K562 (cell line): ENCODE results near the gene POLRMT. TPM values are rescaled to one million over a fixed set of nuclear protein-coding genes. Genes with fewer than 3 reads are reported as not detected.

Experiments used
- ATAC-seq: fragments of 200-7000 bp; cut with Tn5 transposase; 3 replicates; pipeline ENCODE4 v1.9.1; 2020; ENCODE audit warnings: moderate library complexity
- BruUV-seq: library from RNA; stranded (reverse); fragments of 400-500 nt; replicated peaks from 2 replicates; lab custom pipeline; 2021; lab: Mats Ljungman, UMichigan
- CTCF ChIA-PET: fragments of 300-600 bp; formaldehyde crosslinking; extraction: SDS; loops from one replicate; lab custom pipeline; 2021; ENCODE audit warnings: low intra/inter-chr PET ratio; lab: Yijun Ruan, JAX
- POLR2A ChIA-PET: fragments of 300-600, 350-650 bp; sonication (Branson Sonifier 250); formaldehyde crosslinking; extraction: SDS; loops from one replicate; lab custom pipeline; 2021; ENCODE audit warnings: antibody characterized with exemption, inconsistent platforms; lab: Yijun Ruan, JAX
- DNase-seq, 4 experiments: peaks; one replicate each; pipeline versions ENCODE4 v3.0.0 to v3.0.0-alpha.2; 2011 to 2018; ENCODE audit warnings: low spot score in 3 of 4, mixed read lengths in 3 of 4; ENCODE audit errors: extremely low read depth in 1 of 4
- FAIRE-seq: peaks from 2 replicates; lab custom pipeline; 2011; peaks lifted over from hg19 to GRCh38; lab: Jason Lieb, UNC
- H2AFZ ChIP-seq: 2 replicates; pipeline ENCODE4 v1.6.0; 2011; ENCODE audit warnings: low read depth, low read length, control low read depth, inconsistent platforms
- H3K27ac ChIP-seq: fragments of 200-600 bp; 3 replicates; pipeline ENCODE4 v1.8.0; 2011; ENCODE audit warnings: low read depth, mild to moderate bottlenecking, control low read depth, inconsistent platforms, low read length, moderate library complexity, mixed read lengths; ENCODE audit errors: extremely low read depth
- H3K27me3 ChIP-seq, 2 experiments: fragments of 300-600 bp in 1 of 2; 2 replicates in 1 of 2; 3 replicates in 1 of 2; pipeline versions ENCODE4 v1.6.0 to v1.8.0; 2011; ENCODE audit warnings: inconsistent platforms in 2 of 2, low read length in 2 of 2, mild to moderate bottlenecking in 1 of 2, mixed read lengths in 1 of 2, moderate library complexity in 1 of 2; ENCODE audit not compliant: control insufficient read depth in 2 of 2, insufficient read depth in 2 of 2
- H3K36me3 ChIP-seq: fragments of 300-600 bp; 3 replicates; pipeline ENCODE4 v1.8.0; 2011; ENCODE audit warnings: mild to moderate bottlenecking, low read length, inconsistent platforms; ENCODE audit not compliant: control insufficient read depth, insufficient read depth
- H3K4me1 ChIP-seq, 2 experiments: fragments of 200-600 bp in 1 of 2; replicated peaks in 1 of 2; 2 replicates in 1 of 2; 3 replicates in 1 of 2; pipeline versions ENCODE4 v1.5.1 to v1.8.0; 2011; ENCODE audit warnings: inconsistent platforms in 2 of 2, low read length in 2 of 2, mild to moderate bottlenecking in 1 of 2, mixed read lengths in 1 of 2, moderate library complexity in 1 of 2; ENCODE audit not compliant: control insufficient read depth in 2 of 2, insufficient read depth in 2 of 2
- H3K4me2 ChIP-seq: 2 replicates; pipeline ENCODE4 v1.6.1; 2011; ENCODE audit warnings: low read length, control low read depth, inconsistent platforms, mixed read lengths; ENCODE audit not compliant: insufficient read depth
- H3K4me3 ChIP-seq: fragments of 200-600 bp; sonication (generic), shearing (Covaris generic); 2 replicates; pipeline ENCODE4 v1.5.1; 2016; ENCODE audit warnings: control low read depth, inconsistent platforms
- H3K79me2 ChIP-seq: fragments of 200-600 bp; 3 replicates; pipeline ENCODE4 v1.8.0; 2011; ENCODE audit warnings: low read length, inconsistent platforms; ENCODE audit not compliant: control insufficient read depth, insufficient read depth
- H3K9ac ChIP-seq, 2 experiments: 2 replicates each; pipeline versions ENCODE4 v1.6.0 to v1.6.1; 2011; ENCODE audit warnings: low read depth in 2 of 2, low read length in 2 of 2, control low read depth in 1 of 2, inconsistent platforms in 1 of 2, mild to moderate bottlenecking in 1 of 2, mixed read lengths in 1 of 2; ENCODE audit not compliant: insufficient read depth in 1 of 2
- H3K9me1 ChIP-seq: one replicate; pipeline ENCODE4 v1.6.0; 2011; ENCODE audit warnings: inconsistent platforms, mild to moderate bottlenecking, low read length, moderate library complexity; ENCODE audit not compliant: control insufficient read depth, insufficient read depth
- H3K9me3 ChIP-seq: replicated peaks from 2 replicates; pipeline ENCODE4 v1.5.1; 2011; ENCODE audit warnings: low read depth, low read length, inconsistent platforms; ENCODE audit not compliant: control insufficient read depth, insufficient read depth
- H4K20me1 ChIP-seq: replicated peaks from 2 replicates; pipeline ENCODE4 v1.6.1; 2011; ENCODE audit warnings: low read length, inconsistent platforms, mixed read lengths; ENCODE audit not compliant: control insufficient read depth, insufficient read depth
- ARHGAP35 ChIP-seq: fragments of 450-650 bp; IDR thresholded peaks from 2 replicates; pipeline ENCODE4 v1.6.1; 2018; ENCODE audit not compliant: partially characterized antibody
- HDAC8 ChIP-seq: fragments of 450-650 bp; IDR thresholded peaks from 2 replicates; pipeline ENCODE4 v1.6.1; 2016; ENCODE audit warnings: mild to moderate bottlenecking, missing genetic modification characterization, moderate library complexity, missing compliant biosample characterization
- HNRNPL ChIP-seq: fragments of 200-400 bp; formaldehyde crosslinking; IDR thresholded peaks from 2 replicates; pipeline ENCODE4 v1.6.1; 2017; ENCODE audit warnings: low read depth, mild to moderate bottlenecking, low read length
- POLR2G ChIP-seq: fragments of 200-400 bp; formaldehyde crosslinking; IDR thresholded peaks from 2 replicates; pipeline ENCODE4 v1.6.1; 2017; ENCODE audit warnings: low read depth, mild to moderate bottlenecking, antibody characterized with exemption, low read length, moderate library complexity
- RBM22 ChIP-seq: fragments of 200-400 bp; formaldehyde crosslinking; IDR thresholded peaks from 2 replicates; pipeline ENCODE4 v1.6.1; 2018; ENCODE audit warnings: low read length, low read depth; ENCODE audit not compliant: poor library complexity, severe bottlenecking
- THRB ChIP-seq: fragments of 450-650 bp; formaldehyde crosslinking; conservative IDR thresholded peaks from 2 replicates; pipeline ENCODE4 v1.4.0; 2022; ENCODE audit warnings: mild to moderate bottlenecking, missing genetic modification characterization
- ZNF584 ChIP-seq: fragments of 200-800 bp; sonication (Bioruptor generic); IDR thresholded peaks from 2 replicates; pipeline ENCODE4 v1.6.1; 2016; ENCODE audit warnings: low read depth, mild to moderate bottlenecking, missing genetic modification characterization, missing compliant biosample characterization
- WGBS: fragments of 100-300 bp; shearing (Covaris generic); methylation state at CpG from one replicate; pipeline ENCODE4 v1.1.6; 2016; ENCODE audit warnings: low coverage, mixed read lengths; ENCODE audit not compliant: insufficient coverage; ENCODE audit errors: missing lambda C conversion rate; 5-methylcytosine and 5-hydroxymethylcytosine counted together
- in situ Hi-C: fragments of 300-500 bp; cut with MboI; formaldehyde crosslinking; loops from 4 replicates; pipeline ENCODE4 v1.15.0; 2018; ENCODE audit warnings: inconsistent platforms, mixed read lengths
- intact Hi-C: fragments of 100-400 bp; cut with micrococcal nuclease; formaldehyde crosslinking; loops from 2 replicates; pipeline ENCODE4 v1.14.2; 2022
- polyA plus RNA-seq, 8 experiments: library from polyadenylated mRNA; depleted of rRNA in 4 of 8; stranded (reverse) in 5 of 8; unstranded in 3 of 8; fragments of >200 nt; fragmentation: Nextera tagmentation in 2 of 8; fragmentation: Illumina TruSeq in 1 of 8; extraction: Ambion mirVana in 2 of 8; extraction: Trizol in 1 of 8; gene quantifications; 2 replicates each; pipeline versions ENCODE4 v1.2.1 to v1.2.3, GENCODE V29; 2011 to 2014; ENCODE audit warnings: inconsistent platforms in 1 of 8, missing spikeins in 1 of 8
- total RNA-seq, 7 experiments: library from RNA; depleted of rRNA in 6 of 7; stranded (reverse); fragments of >200 nt in 6 of 7; fragmentation: Illumina TruSeq in 2 of 7; extraction: Trizol in 2 of 7; gene quantifications; 2 replicates each; pipeline versions ENCODE4 v1.2.1 to v1.2.3, GENCODE V29; 2011 to 2021; ENCODE audit warnings: low replicate concordance in 1 of 7

Gene POLRMT
- total and polyA plus RNA-seq, 9 of the 15 experiments (the other 6 are each of a cell fraction or from before 2014, with no cell fraction given), result 30.3 to 144 (median 68.0) TPM

- ChIA-PET CTCF (no interaction called here), POLR2A (no interaction called here)
- Histone ChIP-seq H3K27ac (no peak overlapping the region), H3K9ac (no peak overlapping the region), H3K36me3 (peaks cover 91% of the 10 kb centered on the region; the same call in 2 of the 3 replicates), H2AFZ (no peak overlapping the region), H4K20me1 (peaks cover 19% of the 10 kb centered on the region), H3K79me2 (peaks cover 55% of the 10 kb centered on the region), H3K4me3 (no peak overlapping the region), H3K9me3 (no peaks in the 10 kb centered on the region), H3K27me3 (no peaks in the 10 kb centered on the region), H3K4me2 (no peak overlapping the region), H3K4me1 (peaks cover 0 to 36% of the 10 kb centered on the region in 2 experiments; a peak in 2 of 5 replicates), H3K9me1 (no peaks in the 10 kb centered on the region)
- TF ChIP-seq ARHGAP35 (no peak), HDAC8 (tag) (no peak), ZNF584 (CRISPR knock-in tag) (no peak), HNRNPL (0 out of 2 replicates have a peak, but pooled peaks have one; percentile 30), THRB (CRISPR knock-in tag) (no peak), POLR2G (peak; percentile 10; the same call in 1 of the 2 replicates), RBM22 (peak; percentile 31)
- no TSS peak for BruUV-seq
- intact Hi-C loops (no loop called here), in situ Hi-C loops (no loop called here)
- DNase-seq (no peak), ATAC-seq (no peak), FAIRE-seq (no peak)
- WGBS, result 94% methylated on average over 42 of the region's 54 CpGs
Measured at GRCh38 chr19:652467-653389, 19.4 kb upstream of the POLRMT start.
